GM23248 (cell line): Measurements from ENCODE around the gene SPDYE17.
"Not testable (repeated sequence)": the region's sequence is repeated elsewhere in the genome, so short reads cannot be mapped to it uniquely, and the experiment has no call there.

Experiments
- EZH2 ChIP-seq: fragments of 200-600 bp; sonication (generic); IDR thresholded peaks from 2 replicates; pipeline ENCODE4 v1.6.1; 2018; ENCODE audit warnings: antibody characterized with exemption, mild to moderate bottlenecking; ENCODE audit not compliant: insufficient read depth, poor library complexity, severe bottlenecking
- EZH2phosphoT487 ChIP-seq: fragments of 200-600 bp; sonication (generic); IDR thresholded peaks from 2 replicates; pipeline ENCODE4 v1.6.1; 2018; ENCODE audit warnings: antibody characterized with exemption, moderate library complexity, mild to moderate bottlenecking, low read depth; ENCODE audit not compliant: insufficient read depth

- TF ChIP-seq EZH2, EZH2phosphoT487: not testable (repeated sequence)
Measured at GRCh38 chr7:77003241-77003640, 28.9 kb downstream of the SPDYE17 start.
